ENCODE measurements around the gene VWC2L.

VWC2L gene

DNA sequence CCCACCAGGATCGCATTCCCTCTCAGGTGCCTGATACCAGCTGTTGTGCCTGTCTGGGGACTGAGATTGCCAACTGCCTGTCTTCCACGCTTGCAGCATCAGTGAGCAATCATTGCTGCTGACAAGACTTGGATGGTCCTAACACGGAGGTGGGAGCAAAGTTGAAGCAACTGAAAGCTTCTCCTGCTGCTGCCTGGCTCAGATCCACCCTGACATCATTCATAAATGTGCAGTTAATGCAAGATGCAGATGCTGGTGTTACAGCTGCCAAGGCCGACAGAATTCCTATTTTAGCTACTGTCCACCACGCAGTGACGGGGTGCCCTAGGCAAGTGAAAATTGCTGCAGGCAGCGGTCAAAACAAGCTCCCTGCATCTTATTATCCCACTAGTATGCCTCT, 131.4 kb downstream of the VWC2L start:
- TF ChIP-seq, protein P1, sequence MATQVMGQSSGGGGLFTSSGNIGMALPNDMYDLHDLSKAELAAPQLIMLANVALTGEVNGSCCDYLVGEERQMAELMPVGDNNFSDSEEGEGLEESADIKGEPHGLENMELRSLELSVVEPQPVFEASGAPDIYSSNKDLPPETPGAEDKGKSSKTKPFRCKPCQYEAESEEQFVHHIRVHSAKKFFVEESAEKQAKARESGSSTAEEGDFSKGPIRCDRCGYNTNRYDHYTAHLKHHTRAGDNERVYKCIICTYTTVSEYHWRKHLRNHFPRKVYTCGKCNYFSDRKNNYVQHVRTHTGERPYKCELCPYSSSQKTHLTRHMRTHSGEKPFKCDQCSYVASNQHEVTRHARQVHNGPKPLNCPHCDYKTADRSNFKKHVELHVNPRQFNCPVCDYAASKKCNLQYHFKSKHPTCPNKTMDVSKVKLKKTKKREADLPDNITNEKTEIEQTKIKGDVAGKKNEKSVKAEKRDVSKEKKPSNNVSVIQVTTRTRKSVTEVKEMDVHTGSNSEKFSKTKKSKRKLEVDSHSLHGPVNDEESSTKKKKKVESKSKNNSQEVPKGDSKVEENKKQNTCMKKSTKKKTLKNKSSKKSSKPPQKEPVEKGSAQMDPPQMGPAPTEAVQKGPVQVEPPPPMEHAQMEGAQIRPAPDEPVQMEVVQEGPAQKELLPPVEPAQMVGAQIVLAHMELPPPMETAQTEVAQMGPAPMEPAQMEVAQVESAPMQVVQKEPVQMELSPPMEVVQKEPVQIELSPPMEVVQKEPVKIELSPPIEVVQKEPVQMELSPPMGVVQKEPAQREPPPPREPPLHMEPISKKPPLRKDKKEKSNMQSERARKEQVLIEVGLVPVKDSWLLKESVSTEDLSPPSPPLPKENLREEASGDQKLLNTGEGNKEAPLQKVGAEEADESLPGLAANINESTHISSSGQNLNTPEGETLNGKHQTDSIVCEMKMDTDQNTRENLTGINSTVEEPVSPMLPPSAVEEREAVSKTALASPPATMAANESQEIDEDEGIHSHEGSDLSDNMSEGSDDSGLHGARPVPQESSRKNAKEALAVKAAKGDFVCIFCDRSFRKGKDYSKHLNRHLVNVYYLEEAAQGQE (IDR thresholded peaks at IDR 0.05; ENCODE audit: insufficient read depth in 1 of 2, low read depth in 2 of 2, low read length in 2 of 2): no peak
- TF ChIP-seq POLR2AphosphoS5 (IDR thresholded peaks at IDR 0.05; ENCODE audit: low read depth, low read length) (no peak), TAF1 (IDR thresholded peaks at IDR 0.05; ENCODE audit: borderline replicate concordance, insufficient read depth, low read length) (no peak), FOXP2 (optimal IDR thresholded peaks at IDR 0.05; ENCODE audit: borderline replicate concordance, extremely low read depth, extremely low read length, insufficient read depth) (no peak)

DNA sequence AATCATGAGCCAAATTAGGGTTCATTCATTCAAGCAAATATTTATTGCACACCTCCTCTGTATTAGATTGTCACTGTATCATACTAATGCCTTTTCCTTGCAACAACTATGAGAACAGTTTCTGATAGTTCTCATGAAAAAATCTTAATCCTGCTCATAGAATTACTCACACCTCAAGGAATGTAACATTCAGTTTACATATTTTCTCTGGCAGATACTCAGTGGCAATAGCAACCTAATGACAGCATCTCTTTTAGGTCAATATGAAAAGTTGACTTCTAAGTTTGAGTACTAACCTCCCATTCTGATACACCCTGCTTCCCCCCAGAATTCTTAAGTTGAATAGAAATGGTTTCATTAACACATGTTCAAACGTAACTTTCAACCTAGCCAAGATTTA, 132.0 kb downstream of the VWC2L start:
- TF ChIP-seq, protein P1 (IDR thresholded peaks at IDR 0.05; ENCODE audit: insufficient read depth in 1 of 2, low read depth in 2 of 2, low read length in 2 of 2): no peak
- TF ChIP-seq TAF1 (IDR thresholded peaks at IDR 0.05; ENCODE audit: borderline replicate concordance, insufficient read depth, low read length) (no peak), SIN3A (IDR thresholded peaks at IDR 0.05; ENCODE audit: borderline replicate concordance, insufficient read depth, low read length) (no peak), FOXP2 (optimal IDR thresholded peaks at IDR 0.05; ENCODE audit: borderline replicate concordance, extremely low read depth, extremely low read length, insufficient read depth) (no peak), POLR2AphosphoS5 (IDR thresholded peaks at IDR 0.05; ENCODE audit: low read depth, low read length) (no peak)

DNA sequence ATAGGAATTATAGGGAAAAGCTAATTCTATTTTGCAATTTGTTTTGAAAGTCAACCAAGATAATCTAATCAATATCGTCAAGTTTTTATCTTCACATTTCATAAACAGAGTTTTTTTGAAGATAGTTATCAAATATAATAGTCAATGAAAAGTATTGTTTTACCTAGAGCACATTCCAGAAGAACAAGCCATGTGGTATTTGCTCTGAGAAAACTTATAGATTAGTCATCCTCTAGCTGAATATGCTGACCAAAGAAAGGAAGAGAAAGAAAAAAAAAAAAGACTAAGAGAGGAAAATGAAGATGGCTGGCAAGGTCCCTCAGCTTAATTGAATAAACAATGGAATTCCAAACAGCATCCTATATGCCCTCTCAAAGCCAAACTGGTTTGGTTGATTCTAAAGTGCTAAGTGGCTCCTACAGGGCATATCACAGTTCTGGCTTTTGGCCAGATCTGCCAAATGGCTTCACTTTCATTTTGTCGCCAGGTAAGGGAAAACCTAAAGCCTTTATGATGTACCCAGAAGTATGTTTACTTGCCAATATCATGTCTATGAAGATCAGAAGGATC, 132.6 kb downstream of the VWC2L start:
- TF ChIP-seq SIN3A (IDR thresholded peaks at IDR 0.05; ENCODE audit: borderline replicate concordance, insufficient read depth, low read length) (no peak), FOXP2 (optimal IDR thresholded peaks at IDR 0.05; ENCODE audit: borderline replicate concordance, extremely low read depth, extremely low read length, insufficient read depth) (no peak), TAF1 (IDR thresholded peaks at IDR 0.05; ENCODE audit: borderline replicate concordance, insufficient read depth, low read length) (no peak), POLR2AphosphoS5 (IDR thresholded peaks at IDR 0.05; ENCODE audit: low read depth, low read length) (no peak)
- TF ChIP-seq, protein P1 (IDR thresholded peaks at IDR 0.05; ENCODE audit: insufficient read depth in 1 of 2, low read depth in 2 of 2, low read length in 2 of 2): no peak

DNA sequence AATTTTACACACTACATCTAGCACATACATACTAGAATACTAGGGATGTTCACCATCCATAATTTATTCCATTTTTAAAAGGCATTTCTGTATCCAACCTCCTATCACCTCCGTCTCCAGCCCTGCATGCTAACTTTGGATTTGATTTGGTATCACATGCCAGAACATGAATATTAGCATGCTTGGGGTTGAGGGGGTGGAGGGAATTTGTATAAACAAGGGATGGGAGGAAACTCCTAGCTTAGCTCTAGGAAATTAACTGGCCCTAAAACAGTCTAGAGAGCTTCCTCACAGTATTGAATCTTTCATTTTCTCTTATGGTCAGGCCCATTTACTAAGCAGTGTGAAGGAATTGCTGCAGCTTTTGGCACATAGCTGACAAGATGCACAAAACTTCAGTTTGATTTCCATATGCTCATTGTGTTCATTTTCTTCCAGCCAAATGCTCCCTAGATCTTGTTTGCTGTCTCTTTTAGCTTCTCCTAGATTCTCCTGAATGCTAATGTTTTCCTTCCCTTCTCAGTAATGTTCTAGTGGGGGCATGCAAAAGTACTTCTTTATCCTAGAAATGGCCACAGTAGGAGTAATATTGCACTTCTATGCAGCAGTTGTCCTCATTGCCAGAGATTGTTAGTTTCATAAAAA, 135.2 kb downstream of the VWC2L start:
- TF ChIP-seq, protein P1 (IDR thresholded peaks at IDR 0.05; ENCODE audit: insufficient read depth in 1 of 2, low read depth in 2 of 2, low read length in 2 of 2): no peak
- no peak for TF ChIP-seq SIN3A (IDR thresholded peaks at IDR 0.05; ENCODE audit: borderline replicate concordance, insufficient read depth, low read length)
- no peak for TF ChIP-seq POLR2AphosphoS5 (IDR thresholded peaks at IDR 0.05; ENCODE audit: low read depth, low read length)
- no peak for TF ChIP-seq TAF1 (IDR thresholded peaks at IDR 0.05; ENCODE audit: borderline replicate concordance, insufficient read depth, low read length)
- TF ChIP-seq FOXP2 (optimal IDR thresholded peaks at IDR 0.05; ENCODE audit: borderline replicate concordance, extremely low read depth, extremely low read length, insufficient read depth): no peak
